ENCODE results near the gene DCLK3. TPM values are rescaled to one million over a fixed set of nuclear protein-coding genes. Genes with fewer than 3 reads are reported as not detected.

Gene DCLK3
- total RNA-seq, 3 donors from 2014 or later: not detected

DNA sequence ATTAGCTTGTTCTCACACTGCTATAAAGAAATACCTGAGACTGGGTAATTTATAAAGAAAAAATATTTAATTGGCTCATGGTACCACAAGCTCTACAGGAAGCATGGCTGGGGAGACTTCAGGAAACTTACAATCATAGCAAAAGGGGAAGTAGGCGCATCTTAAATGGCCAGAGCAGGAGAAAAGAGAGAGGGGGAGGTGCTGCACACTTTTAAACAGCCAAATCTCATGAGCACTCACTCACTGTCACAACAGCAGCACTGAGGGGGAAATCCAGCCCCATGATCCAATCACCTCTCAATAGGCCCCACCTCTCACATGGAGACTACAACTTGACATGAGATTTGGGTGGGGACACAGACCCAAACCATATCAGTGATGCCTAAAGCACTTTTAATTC, 82.5 kb downstream of the DCLK3 start:
- Mint-ChIP-seq H3K4me1 (ENCODE audit: low read depth) (no peaks in the 10 kb centered on the region), H3K4me3 (no peak overlapping the region), H3K27me3 (ENCODE audit: low read depth) (peaks cover 4% of the 10 kb centered on the region), H3K36me3 (ENCODE audit: insufficient read depth) (no peaks in the 10 kb centered on the region), H3K9me3 (peaks cover 29% of the 10 kb centered on the region)
- DNase-seq: no peak
- ATAC-seq: no peak

DNA sequence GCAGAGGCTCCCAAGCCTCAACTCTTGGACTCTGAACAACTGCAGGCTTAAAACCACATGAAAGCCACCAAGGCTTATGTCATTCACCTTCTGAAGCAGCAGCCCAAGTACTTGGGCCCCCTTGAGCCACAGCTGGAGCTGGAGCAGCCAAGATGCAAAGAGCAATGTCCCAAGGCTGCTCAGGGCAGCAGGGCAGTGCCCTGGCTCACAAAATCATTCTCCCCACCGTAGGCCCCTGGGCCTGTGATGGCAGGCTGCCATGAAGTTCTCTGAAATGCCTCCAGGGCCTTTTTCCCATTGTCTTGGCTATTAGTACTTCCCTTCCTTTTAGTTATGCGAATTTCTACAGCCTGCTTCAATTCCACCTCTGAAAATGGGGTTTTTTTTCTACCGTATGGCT, 83.4 kb downstream of the DCLK3 start:
- Mint-ChIP-seq H3K4me3 (no peak overlapping the region), H3K36me3 (ENCODE audit: insufficient read depth) (no peaks in the 10 kb centered on the region), H3K27me3 (ENCODE audit: low read depth) (peaks cover 4% of the 10 kb centered on the region), H3K4me1 (ENCODE audit: low read depth) (no peaks in the 10 kb centered on the region), H3K9me3 (peaks cover 29% of the 10 kb centered on the region)
- no peak for DNase-seq
- ATAC-seq: no peak

DNA sequence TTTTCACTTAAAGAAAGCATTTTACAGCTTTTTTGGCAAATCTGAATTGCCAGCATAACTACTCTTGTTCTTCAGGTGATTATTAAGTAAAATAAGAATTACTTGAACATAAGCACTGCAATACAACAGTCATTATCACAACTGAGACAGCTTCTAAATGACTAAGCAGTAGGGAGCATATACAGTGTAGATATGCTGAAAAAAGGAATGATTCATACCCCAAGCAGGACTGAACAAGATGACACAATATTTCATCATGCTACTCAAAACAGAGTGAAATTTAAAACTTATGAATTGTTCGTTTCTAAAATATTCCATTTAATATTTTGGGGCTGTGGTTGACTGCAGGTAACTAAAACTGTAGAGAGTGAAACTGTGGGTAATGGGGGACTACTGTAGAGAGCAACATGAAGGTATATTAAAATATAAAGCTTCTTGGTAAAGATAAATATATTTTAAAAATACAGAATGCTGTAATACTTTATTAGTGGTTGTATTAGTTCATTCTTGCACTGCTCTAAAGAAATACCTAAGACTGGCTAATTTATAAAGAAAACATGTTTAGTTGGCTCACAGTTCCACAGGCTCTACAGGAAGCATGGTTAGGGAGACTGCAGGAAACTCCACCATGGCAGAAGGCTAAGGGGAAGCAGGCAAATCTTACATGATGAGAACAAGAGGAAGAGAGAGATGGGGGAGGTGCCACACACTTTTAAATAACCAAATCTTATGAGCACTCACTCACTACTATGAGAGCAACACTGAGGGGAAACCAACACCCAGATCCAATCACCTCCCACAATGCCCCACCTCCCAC, 84.8 kb downstream of the DCLK3 start:
- Mint-ChIP-seq H3K9me3 (peaks cover 33% of the 10 kb centered on the region), H3K4me3 (no peak overlapping the region), H3K4me1 (ENCODE audit: low read depth) (no peaks in the 10 kb centered on the region), H3K27me3 (ENCODE audit: low read depth) (peaks cover 2% of the 10 kb centered on the region), H3K36me3 (ENCODE audit: insufficient read depth) (no peaks in the 10 kb centered on the region)
- ATAC-seq (no peak), DNase-seq (no peak)

DNA sequence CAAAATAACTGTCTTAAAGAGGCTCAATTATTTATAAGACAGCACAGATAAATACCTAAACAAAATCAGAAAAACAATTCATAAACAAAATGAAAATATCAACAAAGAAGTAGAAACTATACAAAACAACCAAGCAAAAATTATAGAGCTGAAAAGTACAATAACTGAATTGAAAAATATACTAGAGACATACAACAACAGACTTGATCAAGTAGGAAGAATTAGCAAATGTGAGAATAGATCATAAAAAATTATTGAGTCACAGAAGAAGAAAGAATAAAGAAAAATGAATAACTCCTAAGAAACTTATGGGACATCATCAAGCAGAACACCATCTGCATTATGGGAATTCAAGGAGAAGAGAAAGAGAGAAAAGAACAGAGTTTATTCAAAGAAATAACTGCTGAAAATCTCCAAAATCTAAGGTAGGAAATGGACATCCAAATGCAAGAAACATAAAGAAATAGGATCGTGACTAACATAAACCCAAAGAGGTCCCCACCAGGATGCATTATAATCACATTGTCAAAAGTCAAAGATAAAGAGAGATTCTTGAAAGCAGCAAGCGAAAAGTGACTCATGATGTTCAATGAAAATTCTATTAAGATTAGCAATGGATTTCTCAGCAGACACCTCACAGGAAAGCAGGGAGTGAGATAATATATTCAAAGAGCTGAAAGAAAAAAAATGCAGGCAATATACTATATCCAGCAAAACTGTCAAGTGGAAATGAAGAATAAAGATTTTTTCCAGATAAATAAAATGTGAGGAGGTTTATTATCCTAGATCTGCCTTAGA, 85.9 kb downstream of the DCLK3 start:
- Mint-ChIP-seq H3K9me3 (peaks cover 33% of the 10 kb centered on the region), H3K4me3 (no peak overlapping the region), H3K27me3 (ENCODE audit: low read depth) (no peaks in the 10 kb centered on the region), H3K36me3 (ENCODE audit: insufficient read depth) (no peaks in the 10 kb centered on the region), H3K4me1 (ENCODE audit: low read depth) (no peaks in the 10 kb centered on the region)
- ATAC-seq: no peak
- DNase-seq: no peak

DNA sequence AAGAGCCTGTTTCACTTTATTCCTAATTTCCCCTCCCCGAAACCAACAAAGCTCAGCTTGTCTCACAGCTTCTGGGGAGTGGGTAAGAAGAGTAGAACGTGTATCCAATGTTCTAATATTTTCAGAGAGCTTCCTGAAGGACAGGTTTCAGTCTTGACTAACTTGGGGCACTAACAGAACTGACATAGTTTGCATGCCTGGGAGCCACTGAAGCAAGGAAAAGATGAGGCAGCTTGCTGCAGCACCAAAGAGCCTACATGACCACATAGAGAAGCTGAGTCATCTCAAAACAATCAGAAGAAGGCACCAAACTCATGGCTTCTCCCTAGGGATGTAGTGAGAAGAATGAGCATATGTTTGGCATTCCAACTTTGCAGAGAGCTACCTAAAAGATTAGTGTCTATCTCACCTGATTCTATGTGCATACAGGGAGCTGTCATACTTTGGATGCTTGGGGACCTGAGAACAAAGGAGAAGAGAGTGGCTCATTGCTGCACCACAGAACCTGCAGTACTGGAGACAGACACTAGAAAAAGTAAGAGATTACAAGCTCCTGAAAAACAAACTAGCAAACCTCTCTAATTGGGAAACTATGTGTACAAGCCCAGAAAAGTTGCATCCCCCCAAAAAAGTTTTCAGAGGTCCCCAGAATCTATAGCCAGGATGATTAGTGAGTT, 86.9 kb downstream of the DCLK3 start:
- no peak for ATAC-seq
- H3K36me3 Mint-ChIP-seq (ENCODE audit: insufficient read depth): no peaks in the 10 kb centered on the region
- no peak overlapping the region for H3K4me3 Mint-ChIP-seq
- no peak for DNase-seq
- H3K27me3 Mint-ChIP-seq (ENCODE audit: low read depth): no peaks in the 10 kb centered on the region
- no peaks in the 10 kb centered on the region for H3K4me1 Mint-ChIP-seq (ENCODE audit: low read depth)
- H3K9me3 Mint-ChIP-seq: peaks cover 33% of the 10 kb centered on the region

DNA sequence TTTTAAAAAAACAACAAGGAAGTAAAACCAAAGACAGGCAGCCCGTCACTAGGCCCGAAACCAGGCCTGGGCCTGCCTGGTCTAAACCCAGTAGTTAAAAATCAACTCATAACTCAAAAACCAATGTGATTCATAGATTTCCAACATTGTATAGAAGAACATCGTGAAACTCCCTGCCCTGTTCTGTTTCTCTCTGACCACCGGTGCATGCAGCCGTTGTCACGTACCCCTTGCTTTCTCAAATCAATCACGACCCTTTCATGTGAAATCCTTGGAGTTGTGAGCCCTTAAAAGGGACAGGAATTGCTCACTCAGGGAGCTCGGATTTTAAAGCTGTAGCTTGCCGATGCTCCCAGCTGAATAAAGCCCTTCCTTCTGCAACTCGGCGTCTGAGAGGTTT, 89.5 kb downstream of the DCLK3 start:
- DNase-seq (no peak), ATAC-seq (no peak)
- Mint-ChIP-seq H3K4me3 (no peak overlapping the region), H3K4me1 (ENCODE audit: low read depth) (no peaks in the 10 kb centered on the region), H3K36me3 (ENCODE audit: insufficient read depth) (no peaks in the 10 kb centered on the region), H3K27me3 (ENCODE audit: low read depth) (peaks cover 2% of the 10 kb centered on the region), H3K9me3 (peaks cover 26% of the 10 kb centered on the region)

DNA sequence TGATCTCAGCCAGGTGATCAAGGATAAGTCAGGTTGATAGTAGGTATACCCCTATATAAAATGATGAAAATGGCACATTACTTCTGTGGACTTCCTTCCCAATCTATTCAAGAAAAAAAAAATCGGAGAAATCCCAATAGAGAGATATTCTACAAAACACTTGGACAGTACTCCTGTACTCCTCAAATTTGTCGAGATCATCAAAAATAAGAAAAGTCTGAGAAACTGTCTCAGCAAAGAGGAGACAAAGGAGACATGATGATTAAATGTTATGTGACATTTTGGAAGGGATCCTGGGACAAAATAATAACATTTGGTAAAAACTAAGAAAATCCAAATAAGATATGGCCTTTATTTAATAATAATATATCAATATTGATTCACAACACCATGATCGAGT, 94.6 kb downstream of the DCLK3 start:
- H3K4me3 Mint-ChIP-seq: no peak overlapping the region
- ATAC-seq: no peak

DNA sequence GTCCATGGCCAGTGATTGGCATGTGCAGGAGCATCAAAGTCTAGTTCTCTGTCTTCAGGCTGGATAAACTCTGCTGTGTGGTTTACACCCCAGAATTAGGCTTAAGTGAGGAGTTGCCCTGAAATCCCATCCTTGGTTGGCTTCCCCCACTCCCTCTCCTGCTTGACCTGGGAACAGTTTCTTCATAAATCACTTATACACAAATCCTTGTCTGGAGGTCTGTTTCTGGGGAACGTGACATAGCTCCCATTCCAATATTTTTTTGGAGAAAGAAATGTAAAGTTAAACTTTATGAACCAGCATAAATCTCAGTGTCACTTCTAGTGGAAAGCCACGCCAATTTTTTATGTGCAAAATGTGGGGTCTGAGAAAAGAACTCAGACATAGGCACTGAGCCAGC, 98.2 kb downstream of the DCLK3 start:
- DNase-seq (no peak), ATAC-seq (no peak)
- no peak overlapping the region for H3K4me3 Mint-ChIP-seq
- no peaks in the 10 kb centered on the region for H3K36me3 Mint-ChIP-seq (ENCODE audit: insufficient read depth)
- no peaks in the 10 kb centered on the region for H3K4me1 Mint-ChIP-seq (ENCODE audit: low read depth)
- H3K9me3 Mint-ChIP-seq: no peaks in the 10 kb centered on the region
- H3K27me3 Mint-ChIP-seq (ENCODE audit: low read depth): peaks cover 7% of the 10 kb centered on the region

More for the DNA sequence above, 94.6 kb downstream of the DCLK3 start:
- H3K9me3 Mint-ChIP-seq: no peaks in the 10 kb centered on the region
- H3K36me3 Mint-ChIP-seq (ENCODE audit: insufficient read depth): no peaks in the 10 kb centered on the region
- peaks cover 9% of the 10 kb centered on the region for H3K27me3 Mint-ChIP-seq (ENCODE audit: low read depth)
- DNase-seq: no peak
- no peaks in the 10 kb centered on the region for H3K4me1 Mint-ChIP-seq (ENCODE audit: low read depth)

DNA sequence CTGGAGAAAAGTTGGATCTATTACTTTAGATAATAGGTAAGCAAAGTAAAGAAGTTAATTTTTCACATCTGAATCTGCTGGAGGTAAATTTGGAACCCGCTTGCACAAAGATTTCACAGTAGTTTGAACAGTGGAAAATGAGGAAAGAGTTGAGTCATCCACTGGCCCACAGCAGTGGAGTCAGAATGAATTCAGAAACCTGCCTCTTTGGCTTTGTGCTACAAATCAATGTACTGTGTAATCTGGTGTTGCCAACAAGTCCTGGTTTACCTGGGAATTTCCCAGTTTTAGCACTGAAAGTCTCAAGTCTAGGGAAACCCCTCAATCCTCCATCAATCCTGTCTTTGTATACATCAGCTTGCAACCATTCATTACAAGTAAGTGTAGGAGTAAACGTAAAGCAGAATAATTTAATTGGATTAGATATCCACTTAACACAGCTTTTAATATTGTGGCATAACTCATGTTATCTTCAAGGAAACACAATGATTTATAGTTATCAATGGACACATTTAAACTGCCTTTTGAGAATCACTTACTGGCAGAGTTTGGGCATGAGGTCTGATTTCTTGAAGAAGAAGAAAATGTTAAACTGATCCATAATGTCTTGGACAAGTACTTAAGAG, 100.6 kb downstream of the DCLK3 start:
- H3K36me3 Mint-ChIP-seq (ENCODE audit: insufficient read depth): no peaks in the 10 kb centered on the region

DNA sequence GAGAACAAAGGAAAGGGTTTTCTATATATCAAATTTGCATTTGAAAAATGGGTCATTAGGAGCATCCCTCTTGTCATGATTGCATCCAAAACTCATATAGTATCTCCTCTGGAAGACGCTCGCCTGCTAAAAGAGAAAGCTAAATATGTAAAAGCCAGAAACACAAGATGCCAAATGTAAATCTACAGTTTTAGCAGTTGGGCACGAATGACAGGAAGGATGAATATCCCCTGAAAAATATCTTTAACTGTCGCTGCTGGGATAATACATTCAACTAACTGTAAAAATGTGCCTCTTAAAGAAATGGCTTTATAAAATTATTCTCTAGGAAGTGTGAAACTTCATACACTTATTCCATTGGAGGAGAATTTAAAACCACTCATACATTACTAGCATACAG, 101.7 kb downstream of the DCLK3 start:
- H3K9me3 Mint-ChIP-seq: no peaks in the 10 kb centered on the region
- no peak overlapping the region for H3K4me3 Mint-ChIP-seq
- no peaks in the 10 kb centered on the region for H3K4me1 Mint-ChIP-seq (ENCODE audit: low read depth)
- H3K27me3 Mint-ChIP-seq (ENCODE audit: low read depth): peaks cover 6% of the 10 kb centered on the region
- ATAC-seq (no peak), DNase-seq (no peak)
- H3K36me3 Mint-ChIP-seq (ENCODE audit: insufficient read depth): no peaks in the 10 kb centered on the region

More for the DNA sequence above, 100.6 kb downstream of the DCLK3 start:
- Mint-ChIP-seq H3K4me1 (ENCODE audit: low read depth) (no peaks in the 10 kb centered on the region), H3K27me3 (ENCODE audit: low read depth) (peaks cover 4% of the 10 kb centered on the region), H3K4me3 (no peak overlapping the region), H3K9me3 (no peaks in the 10 kb centered on the region)
- no peak for DNase-seq
- no peak for ATAC-seq

Other genes with a start within 250 kb of the DCLK3 start
- 1 to 10 TPM; 2.2 to 3.8 (median 2.7) TPM for gene TRANK1, start 180.5 kb upstream of the DCLK3 start, total RNA-seq
- gene EPM2AIP1, start 228.6 kb upstream of the DCLK3 start, total RNA-seq: 1 to 10 TPM; 5.0 to 9.8 (median 7.2) TPM
- 10 to 100 TPM; 50.7 to 63.9 (median 56.2) TPM for gene MLH1, start 229.0 kb upstream of the DCLK3 start, total RNA-seq

All from activated T-cell treated with anti-CD3 and anti-CD28 coated beads, Interleukin-2, amount 50 U/mL, for 4 hours (primary cell).